GM06990 (cell line): ENCODE measurements around the gene POU2F2.

Experiments used
- DNase-seq: peaks from one replicate; pipeline ENCODE4 v3.0.0-alpha.2; 2011; ENCODE audit not compliant: insufficient read length; ENCODE audit errors: extremely low read depth
- H3K27me3 ChIP-seq: replicated peaks from 2 replicates; pipeline ENCODE4 v1.6.0; 2011; ENCODE audit warnings: low read length; ENCODE audit not compliant: control insufficient read depth, insufficient read depth
- H3K36me3 ChIP-seq: 2 replicates; pipeline ENCODE4 v1.5.1; 2011; ENCODE audit warnings: low read length; ENCODE audit not compliant: control insufficient read depth, insufficient read depth
- H3K4me3 ChIP-seq: replicated peaks from 2 replicates; pipeline ENCODE4 v1.5.1; 2011; ENCODE audit warnings: low read depth, mild to moderate bottlenecking, control low read depth, low read length
- CTCF ChIP-seq: IDR thresholded peaks from 2 replicates; pipeline ENCODE4 v1.5.1; 2011; ENCODE audit warnings: low read length, control low read depth, mild to moderate bottlenecking, inconsistent platforms; ENCODE audit not compliant: insufficient read depth, poor library complexity, severe bottlenecking

POU2F2 gene

GRCh38 chr19:42075364-42075615, 57.0 kb downstream of the POU2F2 start:
- H3K36me3 ChIP-seq = peaks cover 18% of the 10 kb centered on the region
- H3K27me3 ChIP-seq = no peaks in the 10 kb centered on the region
- DNase-seq = no peak
- no peak for TF ChIP-seq CTCF
- H3K4me3 ChIP-seq = peak overlapping the region; percentile 96

- H3K4me3 ChIP-seq = peak overlapping the region; percentile 96
- peaks cover 14% of the 10 kb centered on the region for H3K36me3 ChIP-seq
- no peaks in the 10 kb centered on the region for H3K27me3 ChIP-seq
- DNase-seq = peak; percentile 44
- TF ChIP-seq CTCF = no peak
Observed at GRCh38 chr19:42074513-42075363, 57.5 kb downstream of the POU2F2 start.

- TF ChIP-seq CTCF = no peak
- Histone ChIP-seq H3K4me3 (no peak overlapping the region), H3K36me3 (no peaks in the 10 kb centered on the region), H3K27me3 (peaks cover 7% of the 10 kb centered on the region)
- no peak for DNase-seq
Observed at GRCh38 chr19:42071247-42071646, 61.0 kb downstream of the POU2F2 start.

- no peak for TF ChIP-seq CTCF
Observed at GRCh38 chr19:42069619-42070351, 62.5 kb downstream of the POU2F2 start, which contains the start of gene GRIK5. TSS of gene GRIK5 (minus strand) at chr19:42070206. CDS start at chr19:42065770, 4,436 bp downstream.

GRCh38 chr19:42068756-42069571, 63.3 kb downstream of the POU2F2 start:
- H3K36me3 ChIP-seq = no peaks in the 10 kb centered on the region
- no peak for TF ChIP-seq CTCF
- no peak for DNase-seq
- H3K4me3 ChIP-seq = no peak overlapping the region
- peaks cover 7% of the 10 kb centered on the region for H3K27me3 ChIP-seq

More at GRCh38 chr19:42069619-42070351, 62.5 kb downstream of the POU2F2 start, which contains the start of gene GRIK5:
- Histone ChIP-seq H3K36me3 (no peaks in the 10 kb centered on the region), H3K27me3 (peaks cover 7% of the 10 kb centered on the region), H3K4me3 (no peak within 1 kb of the TSS)
- no peak for DNase-seq
